HepG2 (cell line): ENCODE measurements around the gene CERS6. TPM values are rescaled to one million over a fixed set of nuclear protein-coding genes. Genes with fewer than 3 reads are reported as not detected.

Source experiments
- ATAC-seq: fragments of 200-7000 bp; cut with Tn5 transposase; 3 replicates; pipeline ENCODE4 v1.9.1; 2020; ENCODE audit warnings: mild to moderate bottlenecking, moderate library complexity
- BruUV-seq: library from RNA; stranded (reverse); fragments of 400-500 nt; replicated peaks from 2 replicates; lab custom pipeline; 2021; lab: Mats Ljungman, UMichigan
- CTCF ChIA-PET: fragments of 300-600 bp; formaldehyde crosslinking; extraction: SDS; loops from one replicate; lab custom pipeline; 2021; ENCODE audit warnings: low total read pairs, inconsistent platforms, low intra/inter-chr PET ratio; lab: Yijun Ruan, JAX
- POLR2A ChIA-PET: fragments of 350-600 bp; sonication (Branson Sonifier 250); formaldehyde crosslinking; loops from one replicate; lab custom pipeline; 2020; ENCODE audit warnings: antibody characterized with exemption, inconsistent platforms; lab: Yijun Ruan, JAX
- DNase-seq: peaks from one replicate; pipeline ENCODE4 v3.0.0-alpha.2; 2015; ENCODE audit warnings: low spot score
- FAIRE-seq: peaks from 3 replicates; lab custom pipeline; 2011; peaks lifted over from hg19 to GRCh38; lab: Jason Lieb, UNC
- H2AFZ ChIP-seq: one replicate; pipeline ENCODE4 v1.6.1; 2011; ENCODE audit warnings: low read length, inconsistent platforms
- H3K27ac ChIP-seq: fragments of 300-600 bp; 3 replicates; pipeline ENCODE4 v1.8.0; 2011; ENCODE audit warnings: mixed run types, mild to moderate bottlenecking, mixed read lengths, low read length, inconsistent platforms; ENCODE audit not compliant: insufficient read depth; ENCODE audit errors: extremely low read length
- H3K27me3 ChIP-seq, 2 experiments: fragments of 200-600 bp in 1 of 2; 2 replicates in 1 of 2; 3 replicates in 1 of 2; pipeline versions ENCODE4 v1.6.0 to v1.8.0; 2011; ENCODE audit warnings: low read length in 2 of 2, mild to moderate bottlenecking in 2 of 2, moderate library complexity in 2 of 2, inconsistent platforms in 1 of 2; ENCODE audit not compliant: insufficient read depth in 2 of 2, control insufficient read depth in 1 of 2
- H3K36me3 ChIP-seq, 2 experiments: fragments of 200-600 bp in 1 of 2; replicated peaks in 1 of 2; 2 replicates in 1 of 2; 3 replicates in 1 of 2; pipeline versions ENCODE4 v1.5.1 to v1.8.0; 2011; ENCODE audit warnings: low read length in 2 of 2, inconsistent platforms in 1 of 2; ENCODE audit not compliant: insufficient read depth in 2 of 2, control insufficient read depth in 1 of 2
- H3K4me1 ChIP-seq: 2 replicates; pipeline ENCODE4 v1.5.1; 2012; ENCODE audit warnings: low read length, inconsistent platforms; ENCODE audit not compliant: insufficient read depth
- H3K4me2 ChIP-seq: 2 replicates; pipeline ENCODE4 v1.6.0; 2011; ENCODE audit warnings: low read depth, low read length, inconsistent platforms
- H3K4me3 ChIP-seq, 3 experiments: fragments of 200-600 bp in 1 of 3; sonication (generic), shearing (Covaris generic) in 1 of 3; replicated peaks in 1 of 3; 2 replicates each; pipeline ENCODE4 v1.5.1; 2011 to 2016; ENCODE audit warnings: low read length in 3 of 3, inconsistent platforms in 2 of 3, low read depth in 2 of 3, mild to moderate bottlenecking in 2 of 3, control low read depth in 1 of 3, mixed read lengths in 1 of 3; ENCODE audit not compliant: insufficient read depth in 1 of 3
- H3K79me2 ChIP-seq: one replicate; pipeline ENCODE4 v1.6.1; 2011; ENCODE audit warnings: low read length, inconsistent platforms; ENCODE audit not compliant: insufficient read depth
- H3K9ac ChIP-seq: 2 replicates; pipeline ENCODE4 v1.6.0; 2011; ENCODE audit warnings: mild to moderate bottlenecking, low read depth, low read length, inconsistent platforms; ENCODE audit not compliant: insufficient read depth
- H3K9me3 ChIP-seq: 2 replicates; pipeline ENCODE4 v1.5.1; 2012; ENCODE audit warnings: mild to moderate bottlenecking, low read length
- H4K20me1 ChIP-seq: 2 replicates; pipeline ENCODE4 v1.6.0; 2011; ENCODE audit warnings: inconsistent platforms, mild to moderate bottlenecking, low read length, moderate library complexity; ENCODE audit not compliant: insufficient read depth
- POLR2AphosphoS2 ChIP-seq: IDR thresholded peaks from 2 replicates; pipeline ENCODE4 v1.6.1; 2011; ENCODE audit warnings: low read depth, low read length, improper control_type of control experiment
- ZMYM3 ChIP-seq: sonication (generic); formaldehyde crosslinking; IDR thresholded peaks from 2 replicates; pipeline ENCODE4 v1.5.1; 2020; ENCODE audit warnings: mild to moderate bottlenecking, missing genetic modification reagents
- ZNF879 ChIP-seq: sonication (generic); formaldehyde crosslinking; IDR thresholded peaks from 2 replicates; pipeline ENCODE4 v1.8.1; 2023; ENCODE audit warnings: missing genetic modification reagents
- WGBS: methylation state at CpG from one replicate; pipeline ENCODE4 v1.1.6; 2017; ENCODE audit warnings: low lambda C conversion rate; 5-methylcytosine and 5-hydroxymethylcytosine counted together
- in situ Hi-C: cut with HindIII; loops from 2 replicates; pipeline ENCODE4 v1.10.0; 2017; ENCODE audit warnings: low pct_unique_long_range_greater_than_20kb; ENCODE audit not compliant: extremely low pct_ligation_motif_present
- intact Hi-C: fragments of 100-400 bp; cut with micrococcal nuclease; formaldehyde crosslinking; loops from one replicate; pipeline ENCODE4 v1.10.0; 2022; ENCODE audit not compliant: unreplicated experiment
- polyA plus RNA-seq, 8 experiments: library from polyadenylated mRNA; depleted of rRNA in 3 of 8; stranded (reverse) in 7 of 8; unstranded in 1 of 8; fragments of >200 nt; fragmentation: Illumina TruSeq in 4 of 8; extraction: Trizol in 4 of 8; gene quantifications; 2 replicates each; pipeline versions ENCODE4 v1.2.1 to v1.2.3, GENCODE V29; 2011 to 2016; ENCODE audit warnings: low read depth in 4 of 8, missing spikeins in 1 of 8, mixed read lengths in 1 of 8; ENCODE audit not compliant: insufficient read depth in 1 of 8
- total RNA-seq, 5 experiments: library from RNA; depleted of rRNA; stranded (reverse); fragments of >200 nt; fragmentation: Illumina TruSeq; extraction: Trizol; gene quantifications; 2 replicates each; pipeline ENCODE4 v1.2.3, GENCODE V29; 2016; ENCODE audit warnings: low read depth in 1 of 5
- TF ChIP-seq, protein P1 (sequence below): sonication (generic); formaldehyde crosslinking; IDR thresholded peaks from 2 replicates; pipeline ENCODE4 v1.8.1; 2022; ENCODE audit warnings: mild to moderate bottlenecking, missing genetic modification reagents
- TF ChIP-seq, protein P2 (sequence below): sonication (generic); formaldehyde crosslinking; IDR thresholded peaks from 2 replicates; pipeline ENCODE4 v1.5.0; 2020; ENCODE audit warnings: missing genetic modification reagents

The CERS6 gene
- total and polyA plus RNA-seq, 2 of the 13 experiments (the other 11 are each of a cell fraction or from before 2014, with no cell fraction given) = 10.1 to 20.3 TPM

DNA sequence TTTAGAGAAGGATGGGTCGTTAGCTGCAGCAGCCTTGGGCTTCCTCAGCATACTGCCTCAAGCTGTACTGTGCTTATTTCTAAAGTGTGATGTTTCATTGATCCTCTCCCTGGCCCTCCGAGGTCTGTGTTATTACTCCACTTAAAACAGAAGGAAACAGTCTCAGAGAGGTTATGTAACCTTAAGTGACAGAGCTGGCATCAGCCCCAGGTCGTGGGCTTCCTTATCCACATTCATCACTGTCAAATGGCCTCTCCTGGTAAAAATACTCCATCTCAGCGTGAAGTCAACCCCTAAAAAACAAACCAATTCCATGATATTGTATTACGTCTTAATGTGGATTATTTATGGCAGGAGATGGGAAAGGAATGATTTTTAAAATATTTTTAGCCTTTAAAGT is 193.0 kb downstream of the CERS6 start (continued):
- TF ChIP-seq, protein P1, sequence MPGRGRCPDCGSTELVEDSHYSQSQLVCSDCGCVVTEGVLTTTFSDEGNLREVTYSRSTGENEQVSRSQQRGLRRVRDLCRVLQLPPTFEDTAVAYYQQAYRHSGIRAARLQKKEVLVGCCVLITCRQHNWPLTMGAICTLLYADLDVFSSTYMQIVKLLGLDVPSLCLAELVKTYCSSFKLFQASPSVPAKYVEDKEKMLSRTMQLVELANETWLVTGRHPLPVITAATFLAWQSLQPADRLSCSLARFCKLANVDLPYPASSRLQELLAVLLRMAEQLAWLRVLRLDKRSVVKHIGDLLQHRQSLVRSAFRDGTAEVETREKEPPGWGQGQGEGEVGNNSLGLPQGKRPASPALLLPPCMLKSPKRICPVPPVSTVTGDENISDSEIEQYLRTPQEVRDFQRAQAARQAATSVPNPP (CRISPR knock-in tag) = no peak

DNA sequence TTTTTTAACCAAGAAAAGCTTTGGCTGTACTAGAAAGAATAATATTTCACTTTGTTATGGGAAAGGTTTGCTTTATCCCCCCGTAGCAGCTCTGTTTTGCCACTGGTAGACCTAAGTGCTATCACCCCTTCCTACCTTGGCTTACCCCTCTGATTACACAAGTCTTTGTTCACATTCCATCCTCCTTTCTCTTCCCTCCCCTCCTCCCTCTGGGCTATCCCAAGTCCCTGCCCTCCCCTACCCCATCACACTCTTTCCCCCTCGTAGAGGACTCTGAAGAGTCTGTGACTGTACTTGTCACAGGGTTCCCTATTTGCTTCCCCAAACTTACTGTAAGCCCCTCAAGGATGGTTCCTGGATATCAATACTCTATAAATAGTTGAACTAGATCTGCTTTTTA is 193.5 kb downstream of the CERS6 start:
- BruUV-seq = no TSS peak
- WGBS = 98% methylated on average over 2 of the region's 2 CpGs
- Histone ChIP-seq H3K27ac (no peak overlapping the region), H3K27me3 (no peaks in the 10 kb centered on the region), H3K36me3 (no peaks in the 10 kb centered on the region; a peak in 1 of 5 replicates), H3K4me1 (no peaks in the 10 kb centered on the region), H4K20me1 (no peaks in the 10 kb centered on the region), H3K9ac (no peak overlapping the region), H2AFZ (no peak overlapping the region), H3K4me2 (no peak overlapping the region), H3K4me3 (no peak overlapping the region), H3K79me2 (peaks cover 3% of the 10 kb centered on the region), H3K9me3 (no peaks in the 10 kb centered on the region)
- intact Hi-C loops (no loop called here), in situ Hi-C loops (no loop called here)
- TF ChIP-seq ZMYM3 = no peak
- no peak for TF ChIP-seq POLR2AphosphoS2
- TF ChIP-seq, protein P2, sequence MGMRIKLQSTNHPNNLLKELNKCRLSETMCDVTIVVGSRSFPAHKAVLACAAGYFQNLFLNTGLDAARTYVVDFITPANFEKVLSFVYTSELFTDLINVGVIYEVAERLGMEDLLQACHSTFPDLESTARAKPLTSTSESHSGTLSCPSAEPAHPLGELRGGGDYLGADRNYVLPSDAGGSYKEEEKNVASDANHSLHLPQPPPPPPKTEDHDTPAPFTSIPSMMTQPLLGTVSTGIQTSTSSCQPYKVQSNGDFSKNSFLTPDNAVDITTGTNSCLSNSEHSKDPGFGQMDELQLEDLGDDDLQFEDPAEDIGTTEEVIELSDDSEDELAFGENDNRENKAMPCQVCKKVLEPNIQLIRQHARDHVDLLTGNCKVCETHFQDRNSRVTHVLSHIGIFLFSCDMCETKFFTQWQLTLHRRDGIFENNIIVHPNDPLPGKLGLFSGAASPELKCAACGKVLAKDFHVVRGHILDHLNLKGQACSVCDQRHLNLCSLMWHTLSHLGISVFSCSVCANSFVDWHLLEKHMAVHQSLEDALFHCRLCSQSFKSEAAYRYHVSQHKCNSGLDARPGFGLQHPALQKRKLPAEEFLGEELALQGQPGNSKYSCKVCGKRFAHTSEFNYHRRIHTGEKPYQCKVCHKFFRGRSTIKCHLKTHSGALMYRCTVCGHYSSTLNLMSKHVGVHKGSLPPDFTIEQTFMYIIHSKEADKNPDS = no peak
- TF ChIP-seq ZNF879 (CRISPR knock-in tag) = no peak
- FAIRE-seq (no peak), DNase-seq (no peak), ATAC-seq (no peak)
- CTCF ChIA-PET = no interaction called here
- POLR2A ChIA-PET = no interaction called here
